ENCODE measurements around the gene WFIKKN1.

DNA sequence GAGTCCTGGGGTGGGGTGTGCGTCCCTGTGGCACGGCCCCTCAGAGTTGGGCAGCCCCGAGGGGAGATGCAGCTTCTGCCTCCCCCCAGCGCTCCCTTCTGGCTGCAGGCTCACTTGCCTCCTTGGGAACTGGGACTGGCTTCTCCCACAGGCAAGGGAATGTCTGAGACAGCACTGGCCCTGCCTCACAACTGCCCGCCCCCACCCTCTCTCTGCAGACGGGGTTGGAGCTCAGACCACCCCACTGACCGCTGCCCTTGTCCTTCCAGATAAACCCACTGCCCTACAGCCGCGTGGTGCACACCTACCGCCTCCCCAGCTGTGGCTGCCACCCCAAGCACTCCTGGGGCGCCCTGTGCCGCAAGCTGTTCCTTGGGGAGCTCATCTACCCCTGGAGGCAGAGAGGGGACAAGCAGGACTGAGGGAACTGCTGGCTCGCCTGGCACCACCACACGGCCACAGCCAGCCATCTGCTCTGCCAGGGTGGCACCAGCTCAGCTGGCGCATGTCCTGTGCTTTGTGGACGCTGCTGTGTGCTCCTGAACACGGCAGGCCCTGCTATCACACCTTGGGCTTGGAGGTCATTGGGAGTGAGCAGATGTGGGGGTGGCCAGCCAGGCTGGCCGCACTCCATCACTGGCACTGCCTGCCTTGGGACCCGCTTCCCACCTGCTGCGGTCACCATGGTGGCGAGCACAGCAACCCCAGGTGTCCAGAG, 48.0 kb upstream of the WFIKKN1 start:
- TF ChIP-seq, protein P1, sequence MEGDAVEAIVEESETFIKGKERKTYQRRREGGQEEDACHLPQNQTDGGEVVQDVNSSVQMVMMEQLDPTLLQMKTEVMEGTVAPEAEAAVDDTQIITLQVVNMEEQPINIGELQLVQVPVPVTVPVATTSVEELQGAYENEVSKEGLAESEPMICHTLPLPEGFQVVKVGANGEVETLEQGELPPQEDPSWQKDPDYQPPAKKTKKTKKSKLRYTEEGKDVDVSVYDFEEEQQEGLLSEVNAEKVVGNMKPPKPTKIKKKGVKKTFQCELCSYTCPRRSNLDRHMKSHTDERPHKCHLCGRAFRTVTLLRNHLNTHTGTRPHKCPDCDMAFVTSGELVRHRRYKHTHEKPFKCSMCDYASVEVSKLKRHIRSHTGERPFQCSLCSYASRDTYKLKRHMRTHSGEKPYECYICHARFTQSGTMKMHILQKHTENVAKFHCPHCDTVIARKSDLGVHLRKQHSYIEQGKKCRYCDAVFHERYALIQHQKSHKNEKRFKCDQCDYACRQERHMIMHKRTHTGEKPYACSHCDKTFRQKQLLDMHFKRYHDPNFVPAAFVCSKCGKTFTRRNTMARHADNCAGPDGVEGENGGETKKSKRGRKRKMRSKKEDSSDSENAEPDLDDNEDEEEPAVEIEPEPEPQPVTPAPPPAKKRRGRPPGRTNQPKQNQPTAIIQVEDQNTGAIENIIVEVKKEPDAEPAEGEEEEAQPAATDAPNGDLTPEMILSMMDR (IDR thresholded peaks at IDR 0.05) = no peak
- TF ChIP-seq POLR2A (IDR thresholded peaks at IDR 0.05) = no peak
